ENCODE measurements around the gene IFITM5. TPM values are rescaled to one million over a fixed set of nuclear protein-coding genes. Genes with fewer than 3 reads are reported as not detected.

The IFITM5 gene
- total RNA-seq (not detected), polyA plus RNA-seq (not detected)
- long read RNA-seq, donor 1, partial matches to known transcripts, result 1,114 of 1,140 reads
- long read RNA-seq, donor 1, other reads (novel, unspliced or antisense), result 26 of 1,140 reads
- long read RNA-seq, donor 2, result 0 reads

DNA sequence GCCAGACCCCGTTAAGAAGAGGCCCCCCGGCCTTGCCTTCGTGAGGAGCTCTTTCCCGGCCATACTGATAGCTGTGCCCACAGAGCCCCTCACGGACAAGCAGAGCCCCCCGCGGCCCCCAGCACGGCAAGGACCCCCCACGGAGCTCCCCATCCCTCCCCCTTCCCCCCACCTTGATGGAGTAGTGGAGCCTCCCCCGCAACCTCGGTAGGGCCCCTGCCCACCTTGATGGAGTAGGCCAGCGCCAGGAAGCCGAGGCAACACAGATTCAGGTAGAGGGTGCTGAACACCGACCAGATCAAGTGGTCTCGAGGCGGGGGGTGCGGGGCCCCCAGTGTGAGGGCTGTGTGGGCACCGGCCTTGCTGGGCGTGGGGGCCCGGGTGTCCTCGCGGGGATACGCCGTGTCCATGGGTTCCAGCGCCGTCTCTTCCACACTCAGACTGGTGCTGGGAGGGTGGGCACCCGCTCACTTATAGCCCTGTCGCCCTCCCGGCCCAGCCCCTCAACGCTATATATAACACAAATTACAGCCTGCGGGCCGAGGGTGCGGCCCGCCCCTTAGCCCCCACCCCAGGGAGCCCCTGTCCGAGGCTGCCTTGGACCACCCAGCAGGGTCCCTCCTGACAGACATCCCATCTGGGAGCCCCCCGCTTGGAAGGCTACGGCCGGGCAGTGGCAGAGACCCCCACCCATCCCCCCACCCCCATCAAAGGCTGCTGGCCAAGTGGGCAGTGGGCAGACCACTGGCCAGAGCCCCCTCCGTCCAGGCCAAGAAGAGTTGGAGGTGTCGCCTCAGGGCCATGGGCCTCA lies at the start of gene IFITM5:
Gene IFITM5 (minus strand): TSS at position 446 of the 811 bp plus-strand sequence. CDS start 36 bp downstream, at position 410.
- peak; percentile 75 for DNase-seq
- no peak within 1 kb of the TSS for H3K4me3 ChIP-seq
- 68 to 74% (median 69%) methylated on average over 17 to 40 of the region's 40 CpGs for WGBS, 5 donors
- H3K9me3 ChIP-seq, result no peaks in the 10 kb centered on the region
- peak; percentile 2 to 62 (median 15) for TF ChIP-seq POLR2AphosphoS5 (IDR thresholded peaks at IDR 0.05)
- TF ChIP-seq, protein P1, sequence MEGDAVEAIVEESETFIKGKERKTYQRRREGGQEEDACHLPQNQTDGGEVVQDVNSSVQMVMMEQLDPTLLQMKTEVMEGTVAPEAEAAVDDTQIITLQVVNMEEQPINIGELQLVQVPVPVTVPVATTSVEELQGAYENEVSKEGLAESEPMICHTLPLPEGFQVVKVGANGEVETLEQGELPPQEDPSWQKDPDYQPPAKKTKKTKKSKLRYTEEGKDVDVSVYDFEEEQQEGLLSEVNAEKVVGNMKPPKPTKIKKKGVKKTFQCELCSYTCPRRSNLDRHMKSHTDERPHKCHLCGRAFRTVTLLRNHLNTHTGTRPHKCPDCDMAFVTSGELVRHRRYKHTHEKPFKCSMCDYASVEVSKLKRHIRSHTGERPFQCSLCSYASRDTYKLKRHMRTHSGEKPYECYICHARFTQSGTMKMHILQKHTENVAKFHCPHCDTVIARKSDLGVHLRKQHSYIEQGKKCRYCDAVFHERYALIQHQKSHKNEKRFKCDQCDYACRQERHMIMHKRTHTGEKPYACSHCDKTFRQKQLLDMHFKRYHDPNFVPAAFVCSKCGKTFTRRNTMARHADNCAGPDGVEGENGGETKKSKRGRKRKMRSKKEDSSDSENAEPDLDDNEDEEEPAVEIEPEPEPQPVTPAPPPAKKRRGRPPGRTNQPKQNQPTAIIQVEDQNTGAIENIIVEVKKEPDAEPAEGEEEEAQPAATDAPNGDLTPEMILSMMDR (IDR thresholded peaks at IDR 0.05 in 8 of 11, conservative IDR thresholded peaks at IDR 0.05 in 3 of 11), result no peak
- TF ChIP-seq POLR2A (IDR thresholded peaks at IDR 0.05), result no peak
- peak within 1 kb of the TSS in 1 of 8 donors; percentile 46 for H3K27ac ChIP-seq
- H3K27me3 ChIP-seq (replicated peaks in 1 of 7), result peaks cover 0 to 34% (median 8%) of the 10 kb centered on the region in 7 donors
- intact Hi-C loops (cut with DNase I; ENCODE audit: low total_unique reads), result no loop called here
- H3K4me1 ChIP-seq, result peaks cover 0 to 63% (median 21%) of the 10 kb centered on the region in 6 donors
- H3K36me3 ChIP-seq, result peaks cover 0 to 17% (median 10%) of the 10 kb centered on the region in 6 donors

DNA sequence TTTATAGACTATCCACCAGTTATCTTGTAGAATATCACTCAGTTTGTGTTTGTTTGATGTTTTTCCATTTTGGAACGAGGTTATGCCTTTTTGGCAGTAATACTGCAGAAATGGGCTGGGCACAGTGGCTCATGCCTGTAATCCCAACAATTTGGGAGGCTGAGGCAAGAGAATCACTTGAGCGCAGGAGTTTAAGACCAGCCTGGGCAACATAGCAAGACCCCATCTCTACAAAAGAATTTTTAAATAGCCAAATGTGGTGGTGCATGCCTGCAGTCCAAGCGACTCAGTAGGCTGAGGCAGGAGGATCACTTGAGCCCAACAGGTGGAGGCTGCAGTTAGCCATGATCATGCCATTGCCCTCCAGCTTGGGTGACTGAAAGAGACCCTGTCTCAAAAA lies 47.2 kb upstream of the IFITM5 start:
- WGBS, 5 donors, result 87 to 99% (median 92%) methylated on average over 3 of the region's 3 CpGs

DNA sequence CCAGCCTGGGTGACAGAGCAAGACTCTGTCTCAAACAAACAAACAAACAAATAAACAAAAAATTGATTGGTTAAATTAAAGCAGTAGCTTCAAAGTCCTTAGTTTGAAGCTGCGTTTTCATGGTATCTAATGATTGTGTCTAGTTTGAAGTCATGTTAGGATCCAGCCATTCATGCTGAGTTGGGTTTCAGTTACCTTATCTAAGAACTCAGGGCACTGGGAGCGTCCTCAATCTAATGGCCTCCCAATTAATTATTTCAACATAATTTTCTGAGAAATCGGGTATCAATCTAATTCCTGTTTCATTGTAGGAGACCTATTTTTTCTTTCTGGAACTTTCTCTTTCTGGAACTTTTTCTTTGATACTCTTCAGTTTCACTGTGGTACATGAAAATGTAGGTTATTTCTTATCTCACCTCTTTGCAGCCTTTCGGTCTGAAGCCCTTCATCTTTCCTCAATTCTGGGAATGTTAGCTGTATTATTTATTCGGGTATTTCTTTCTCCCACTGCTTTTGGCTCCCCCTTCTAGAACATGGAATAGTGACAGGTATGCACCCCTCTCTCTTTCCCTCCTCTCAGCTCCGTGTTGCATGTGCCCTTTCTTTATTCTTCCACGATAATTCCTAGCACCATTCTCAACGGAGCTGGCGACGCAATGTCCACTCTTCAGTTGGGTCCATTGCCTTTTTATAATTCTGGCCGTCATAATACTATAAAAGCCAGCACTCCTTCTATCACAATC lies 45.7 kb upstream of the IFITM5 start:
- no peaks in the 10 kb centered on the region for H3K9me3 ChIP-seq
- intact Hi-C loops (cut with DNase I; ENCODE audit: low total_unique reads), result no loop called here

More for the DNA sequence above, 47.2 kb upstream of the IFITM5 start:
- Histone ChIP-seq H3K9me3 (no peaks in the 10 kb centered on the region), H3K36me3 (no peaks in the 10 kb centered on the region), H3K27ac (no peak overlapping the region), H3K4me1 (peaks cover 0 to 38% (median 26%) of the 10 kb centered on the region in 6 donors), H3K4me3 (no peak overlapping the region), H3K27me3 (replicated peaks in 1 of 7) (no peaks in the 10 kb centered on the region)
- TF ChIP-seq, protein P1 (IDR thresholded peaks at IDR 0.05 in 8 of 11, conservative IDR thresholded peaks at IDR 0.05 in 3 of 11), result no peak
- TF ChIP-seq POLR2AphosphoS5 (IDR thresholded peaks at IDR 0.05) (no peak), POLR2A (IDR thresholded peaks at IDR 0.05) (no peak)
- DNase-seq, result peak; percentile 15
- intact Hi-C loops (cut with DNase I; ENCODE audit: low total_unique reads), result no loop called here

More for the DNA sequence above, 45.7 kb upstream of the IFITM5 start:
- H3K4me1 ChIP-seq, result peaks cover 0 to 37% (median 15%) of the 10 kb centered on the region in 6 donors
- TF ChIP-seq, protein P1 (IDR thresholded peaks at IDR 0.05 in 8 of 11, conservative IDR thresholded peaks at IDR 0.05 in 3 of 11), result no peak
- TF ChIP-seq POLR2AphosphoS5 (IDR thresholded peaks at IDR 0.05), result no peak
- no peak for TF ChIP-seq POLR2A (IDR thresholded peaks at IDR 0.05)
- no peak overlapping the region for H3K4me3 ChIP-seq
- WGBS, 5 donors, result 92 to 94% (median 93%) methylated on average over 11 of the region's 11 CpGs
- no peaks in the 10 kb centered on the region for H3K36me3 ChIP-seq
- no peak for DNase-seq
- H3K27me3 ChIP-seq (replicated peaks in 1 of 7), result no peaks in the 10 kb centered on the region
- H3K27ac ChIP-seq, result no peak overlapping the region

Data from spleen (tissue), 13 donors.